DND-41 (cell line): Measurements from ENCODE around the gene MTA3.

Source experiments
- EZH2 ChIP-seq: IDR thresholded peaks from 3 replicates; pipeline ENCODE4 v1.6.1; 2012; ENCODE audit warnings: borderline replicate concordance, low read depth, mild to moderate bottlenecking, moderate library complexity, low read length, inconsistent platforms; ENCODE audit not compliant: severe bottlenecking
- TF ChIP-seq, protein P1 (sequence below): IDR thresholded peaks from 2 replicates; pipeline ENCODE4 v1.5.1; 2012; ENCODE audit warnings: borderline replicate concordance, low read length, moderate library complexity, mild to moderate bottlenecking; ENCODE audit not compliant: poor library complexity, severe bottlenecking; ENCODE audit errors: extremely low read depth

DNA sequence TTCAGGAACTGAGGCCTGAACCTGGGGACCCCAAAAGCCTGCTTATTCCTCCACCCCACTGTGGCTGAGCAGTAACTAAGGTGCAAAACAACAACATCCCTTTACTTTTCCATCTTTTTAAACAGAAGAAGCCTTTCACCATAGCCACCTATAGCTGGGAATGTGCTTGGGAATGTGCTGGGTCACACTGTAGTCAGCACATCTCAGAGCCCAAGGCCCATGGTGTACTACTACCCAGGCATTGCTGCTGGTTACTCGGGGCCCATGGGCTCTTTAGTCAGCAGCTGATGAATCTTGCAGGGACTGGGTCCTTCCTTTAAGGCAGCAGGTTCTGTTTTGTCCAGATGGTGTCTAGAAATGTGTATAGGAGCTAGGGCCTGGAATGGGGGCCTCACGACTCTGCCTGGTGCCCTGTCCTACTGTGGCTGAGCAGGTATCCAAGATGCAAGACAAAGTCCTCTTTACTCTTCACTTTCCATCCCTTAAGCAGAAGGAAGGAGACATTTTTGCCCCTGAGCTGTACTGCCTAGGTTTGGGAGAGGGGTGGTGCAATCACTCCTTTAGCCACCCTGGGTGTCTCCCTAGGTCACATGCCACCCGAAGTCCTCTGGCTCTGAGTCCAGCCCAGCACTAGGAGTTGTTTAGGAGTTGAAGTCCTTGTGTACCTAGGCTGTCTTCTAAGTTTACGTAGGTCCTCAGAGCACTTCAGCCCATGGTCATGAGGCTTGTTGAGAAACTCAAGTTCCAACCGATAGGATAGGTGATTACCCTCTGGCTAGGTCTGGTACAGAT, 125.5 kb downstream of the MTA3 start:
- TF ChIP-seq, protein P1, sequence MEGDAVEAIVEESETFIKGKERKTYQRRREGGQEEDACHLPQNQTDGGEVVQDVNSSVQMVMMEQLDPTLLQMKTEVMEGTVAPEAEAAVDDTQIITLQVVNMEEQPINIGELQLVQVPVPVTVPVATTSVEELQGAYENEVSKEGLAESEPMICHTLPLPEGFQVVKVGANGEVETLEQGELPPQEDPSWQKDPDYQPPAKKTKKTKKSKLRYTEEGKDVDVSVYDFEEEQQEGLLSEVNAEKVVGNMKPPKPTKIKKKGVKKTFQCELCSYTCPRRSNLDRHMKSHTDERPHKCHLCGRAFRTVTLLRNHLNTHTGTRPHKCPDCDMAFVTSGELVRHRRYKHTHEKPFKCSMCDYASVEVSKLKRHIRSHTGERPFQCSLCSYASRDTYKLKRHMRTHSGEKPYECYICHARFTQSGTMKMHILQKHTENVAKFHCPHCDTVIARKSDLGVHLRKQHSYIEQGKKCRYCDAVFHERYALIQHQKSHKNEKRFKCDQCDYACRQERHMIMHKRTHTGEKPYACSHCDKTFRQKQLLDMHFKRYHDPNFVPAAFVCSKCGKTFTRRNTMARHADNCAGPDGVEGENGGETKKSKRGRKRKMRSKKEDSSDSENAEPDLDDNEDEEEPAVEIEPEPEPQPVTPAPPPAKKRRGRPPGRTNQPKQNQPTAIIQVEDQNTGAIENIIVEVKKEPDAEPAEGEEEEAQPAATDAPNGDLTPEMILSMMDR = no peak
- no peak for TF ChIP-seq EZH2
